Fibroblast of lung (primary cell): ENCODE data around the gene CFB. TPM values are rescaled to one million over a fixed set of nuclear protein-coding genes. Genes with fewer than 3 reads are reported as not detected.
A peak's percentile ranks its signal among the peaks of the same experiment; 100 is the strongest.

ENCODE experiments used
- DNase-seq, 2 donors: peaks; one replicate each; pipeline versions ENCODE4 v3.0.0 to v3.0.0-alpha.2; 2010; ENCODE audit warnings: low read depth in 2 of 2
- H2AFZ ChIP-seq: 2 replicates; pipeline ENCODE4 v1.5.1; 2012; ENCODE audit warnings: low read length, control low read depth, inconsistent platforms
- H3K27ac ChIP-seq: 2 replicates; pipeline ENCODE4 v1.5.1; 2011; ENCODE audit warnings: low read length, control low read depth; ENCODE audit not compliant: insufficient read depth
- H3K27me3 ChIP-seq: 2 replicates; pipeline ENCODE4 v1.5.1; 2011; ENCODE audit warnings: mild to moderate bottlenecking, low read length; ENCODE audit not compliant: control insufficient read depth, insufficient read depth
- H3K36me3 ChIP-seq: 2 replicates; pipeline ENCODE4 v1.5.1; 2011; ENCODE audit warnings: low read length; ENCODE audit not compliant: control insufficient read depth, insufficient read depth
- H3K4me1 ChIP-seq: 2 replicates; pipeline ENCODE4 v1.5.1; 2011; ENCODE audit warnings: low read length; ENCODE audit not compliant: control insufficient read depth, insufficient read depth; ENCODE audit errors: extremely low read depth
- H3K4me2 ChIP-seq: 2 replicates; pipeline ENCODE4 v1.5.1; 2011; ENCODE audit warnings: low read length, control low read depth; ENCODE audit not compliant: insufficient read depth; ENCODE audit errors: extremely low read depth
- H3K4me3 ChIP-seq, 4 experiments: fragments of 200-600 bp in 1 of 4; sonication (generic) in 1 of 4; replicated peaks in 1 of 4; 2 replicates each; pipeline ENCODE4 v1.5.1; 2011 to 2016; ENCODE audit warnings: low read length in 4 of 4, low read depth in 3 of 4, mild to moderate bottlenecking in 3 of 4, control low read depth in 2 of 4, inconsistent platforms in 1 of 4, mixed read lengths in 1 of 4; ENCODE audit not compliant: insufficient read depth in 1 of 4; ENCODE audit errors: control extremely low read depth in 1 of 4
- H3K79me2 ChIP-seq: 2 replicates; pipeline ENCODE4 v1.5.1; 2012; ENCODE audit warnings: mild to moderate bottlenecking, low read length, inconsistent platforms; ENCODE audit not compliant: control insufficient read depth, insufficient read depth
- H3K9ac ChIP-seq: 2 replicates; pipeline ENCODE4 v1.5.1; 2011; ENCODE audit warnings: mild to moderate bottlenecking, low read length, control low read depth; ENCODE audit not compliant: insufficient read depth
- H3K9me3 ChIP-seq: 2 replicates; pipeline ENCODE4 v1.5.1; 2012; ENCODE audit warnings: low read depth, low read length; ENCODE audit not compliant: control insufficient read depth, insufficient read depth
- H4K20me1 ChIP-seq: 2 replicates; pipeline ENCODE4 v1.5.1; 2011; ENCODE audit warnings: low read length; ENCODE audit not compliant: control insufficient read depth, insufficient read depth; ENCODE audit errors: extremely low read depth
- EZH2 ChIP-seq: IDR thresholded peaks from 2 replicates; pipeline ENCODE4 v1.5.1; 2012; ENCODE audit warnings: low read length, control low read depth, mild to moderate bottlenecking; ENCODE audit errors: missing control alignments
- polyA plus RNA-seq, 2 donors: library from polyadenylated mRNA; depleted of rRNA in 1 of 2; stranded (reverse) in 1 of 2; unstranded in 1 of 2; fragments of >200 nt; gene quantifications; 2 replicates each; pipeline ENCODE4 v1.2.1, GENCODE V29; 2011 to 2012; ENCODE audit warnings: missing spikeins in 1 of 2
- total RNA-seq: library from RNA; depleted of rRNA; stranded (reverse); fragments of >200 nt; gene quantifications from 2 replicates; pipeline ENCODE4 v1.2.1, GENCODE V29; 2014
- TF ChIP-seq, protein P1 (sequence below), 2 donors: IDR thresholded peaks in 1 of 2; conservative IDR thresholded peaks in 1 of 2; 1 replicate in 1 of 2; 2 replicates in 1 of 2; pipeline ENCODE4 v1.5.1; 2011 to 2012; ENCODE audit warnings: low read length in 2 of 2, control low read depth in 1 of 2, inconsistent platforms in 1 of 2, low read depth in 1 of 2, mild to moderate bottlenecking in 1 of 2

Gene CFB
- total and polyA plus RNA-seq, 2 donors (not counting 1 experiment from before 2014, with no cell fraction given) = 21.7 to 62.9 TPM

DNA sequence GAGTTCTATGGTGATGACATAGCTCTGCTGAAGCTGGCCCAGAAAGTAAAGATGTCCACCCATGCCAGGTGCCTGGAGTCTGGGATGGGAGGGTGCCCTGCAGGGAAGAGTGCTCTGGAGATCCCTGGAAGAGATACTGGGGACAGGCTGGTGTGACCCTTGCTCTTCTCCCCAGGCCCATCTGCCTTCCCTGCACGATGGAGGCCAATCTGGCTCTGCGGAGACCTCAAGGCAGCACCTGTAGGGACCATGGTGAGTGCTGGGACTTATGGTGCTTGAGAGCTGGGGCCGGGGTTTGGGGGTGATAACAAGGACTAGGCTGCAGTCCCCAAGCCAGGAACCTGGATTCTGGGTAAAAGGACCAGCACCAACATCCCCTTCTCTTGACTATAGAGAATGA, 2.2 kb upstream of the CFB start:
- no peaks in the 10 kb centered on the region for H3K79me2 ChIP-seq
- no peaks in the 10 kb centered on the region for H3K9me3 ChIP-seq
- H3K9ac ChIP-seq = no peak overlapping the region
- no peaks in the 10 kb centered on the region for H4K20me1 ChIP-seq
- H3K4me1 ChIP-seq = peaks cover 12% of the 10 kb centered on the region
- H3K27ac ChIP-seq = no peak overlapping the region
- H3K27me3 ChIP-seq = peaks cover 4% of the 10 kb centered on the region
- no peaks in the 10 kb centered on the region for H3K36me3 ChIP-seq
- TF ChIP-seq EZH2 = no peak
- TF ChIP-seq, protein P1, sequence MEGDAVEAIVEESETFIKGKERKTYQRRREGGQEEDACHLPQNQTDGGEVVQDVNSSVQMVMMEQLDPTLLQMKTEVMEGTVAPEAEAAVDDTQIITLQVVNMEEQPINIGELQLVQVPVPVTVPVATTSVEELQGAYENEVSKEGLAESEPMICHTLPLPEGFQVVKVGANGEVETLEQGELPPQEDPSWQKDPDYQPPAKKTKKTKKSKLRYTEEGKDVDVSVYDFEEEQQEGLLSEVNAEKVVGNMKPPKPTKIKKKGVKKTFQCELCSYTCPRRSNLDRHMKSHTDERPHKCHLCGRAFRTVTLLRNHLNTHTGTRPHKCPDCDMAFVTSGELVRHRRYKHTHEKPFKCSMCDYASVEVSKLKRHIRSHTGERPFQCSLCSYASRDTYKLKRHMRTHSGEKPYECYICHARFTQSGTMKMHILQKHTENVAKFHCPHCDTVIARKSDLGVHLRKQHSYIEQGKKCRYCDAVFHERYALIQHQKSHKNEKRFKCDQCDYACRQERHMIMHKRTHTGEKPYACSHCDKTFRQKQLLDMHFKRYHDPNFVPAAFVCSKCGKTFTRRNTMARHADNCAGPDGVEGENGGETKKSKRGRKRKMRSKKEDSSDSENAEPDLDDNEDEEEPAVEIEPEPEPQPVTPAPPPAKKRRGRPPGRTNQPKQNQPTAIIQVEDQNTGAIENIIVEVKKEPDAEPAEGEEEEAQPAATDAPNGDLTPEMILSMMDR (conservative IDR thresholded peaks at IDR 0.05 in 1 of 2, IDR thresholded peaks at IDR 0.05 in 1 of 2; ENCODE audit: low read depth in 1 of 2, low read length in 2 of 2) = no peak
- no peak overlapping the region for H2AFZ ChIP-seq
- DNase-seq = no peak
- no peak overlapping the region for H3K4me2 ChIP-seq
- H3K4me3 ChIP-seq = no peak overlapping the region

DNA sequence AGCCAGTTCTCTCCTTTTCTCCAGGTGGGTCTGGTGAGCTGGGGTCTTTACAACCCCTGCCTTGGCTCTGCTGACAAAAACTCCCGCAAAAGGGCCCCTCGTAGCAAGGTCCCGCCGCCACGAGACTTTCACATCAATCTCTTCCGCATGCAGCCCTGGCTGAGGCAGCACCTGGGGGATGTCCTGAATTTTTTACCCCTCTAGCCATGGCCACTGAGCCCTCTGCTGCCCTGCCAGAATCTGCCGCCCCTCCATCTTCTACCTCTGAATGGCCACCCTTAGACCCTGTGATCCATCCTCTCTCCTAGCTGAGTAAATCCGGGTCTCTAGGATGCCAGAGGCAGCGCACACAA, 765 bp upstream of the CFB start:
- Histone ChIP-seq H4K20me1 (no peaks in the 10 kb centered on the region), H3K79me2 (no peaks in the 10 kb centered on the region), H3K27ac (peak overlapping the region; percentile 80), H3K4me2 (peak overlapping the region; percentile 100), H3K9me3 (no peaks in the 10 kb centered on the region), H3K4me1 (peaks cover 12% of the 10 kb centered on the region), H3K4me3 (peak overlapping the region in 1 of 4 experiments; percentile 35), H3K36me3 (no peaks in the 10 kb centered on the region), H2AFZ (peak overlapping the region; percentile 54), H3K9ac (no peak overlapping the region), H3K27me3 (peaks cover 4% of the 10 kb centered on the region)
- no peak for DNase-seq
- TF ChIP-seq EZH2 = no peak
- TF ChIP-seq, protein P1 (conservative IDR thresholded peaks at IDR 0.05 in 1 of 2, IDR thresholded peaks at IDR 0.05 in 1 of 2; ENCODE audit: low read depth in 1 of 2, low read length in 2 of 2) = no peak

DNA sequence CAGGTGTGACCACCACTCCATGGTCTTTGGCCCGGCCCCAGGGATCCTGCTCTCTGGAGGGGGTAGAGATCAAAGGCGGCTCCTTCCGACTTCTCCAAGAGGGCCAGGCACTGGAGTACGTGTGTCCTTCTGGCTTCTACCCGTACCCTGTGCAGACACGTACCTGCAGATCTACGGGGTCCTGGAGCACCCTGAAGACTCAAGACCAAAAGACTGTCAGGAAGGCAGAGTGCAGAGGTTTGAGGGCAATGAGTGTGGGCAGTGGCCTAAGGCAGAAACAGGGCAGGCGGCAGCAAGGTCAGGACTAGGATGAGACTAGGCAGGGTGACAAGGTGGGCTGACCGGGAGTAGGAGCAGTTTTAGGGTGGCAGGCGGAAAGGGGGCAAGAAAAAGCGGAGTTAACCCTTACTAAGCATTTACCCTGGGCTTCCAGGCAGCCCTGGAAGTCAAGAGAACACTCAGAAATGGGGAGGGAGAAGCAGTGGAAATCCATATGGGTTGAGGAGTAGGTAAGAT, 533 bp downstream of the CFB start:
- Histone ChIP-seq H2AFZ (no peak overlapping the region), H3K9me3 (no peaks in the 10 kb centered on the region), H3K4me3 (peak overlapping the region in 1 of 4 experiments; percentile 35), H3K4me1 (peaks cover 12% of the 10 kb centered on the region), H3K27ac (peak overlapping the region; percentile 80), H3K4me2 (peak overlapping the region; percentile 100), H3K79me2 (no peaks in the 10 kb centered on the region), H3K9ac (no peak overlapping the region), H3K27me3 (peaks cover 4% of the 10 kb centered on the region), H3K36me3 (peaks cover 2% of the 10 kb centered on the region), H4K20me1 (no peaks in the 10 kb centered on the region)
- TF ChIP-seq, protein P1 (conservative IDR thresholded peaks at IDR 0.05 in 1 of 2, IDR thresholded peaks at IDR 0.05 in 1 of 2; ENCODE audit: low read depth in 1 of 2, low read length in 2 of 2) = no peak
- TF ChIP-seq EZH2 = no peak
- no peak for DNase-seq
